ENCODE results near the gene CLEC1B.
"Not testable (repeated sequence)": the region's sequence is repeated elsewhere in the genome, so short reads cannot be mapped to it uniquely, and the experiment has no call there.

Gene CLEC1B

GRCh38 chr12:9974731-9975130 lies 24.2 kb downstream of the CLEC1B start:
- DNase-seq (ENCODE audit: low read depth, low spot score) = not testable (repeated sequence)

GRCh38 chr12:9973949-9974348 lies 25.0 kb downstream of the CLEC1B start:
- DNase-seq (ENCODE audit: low read depth, low spot score) = no peak

- DNase-seq (ENCODE audit: low read depth, low spot score) = no peak
Observed at GRCh38 chr12:9971181-9971580, 27.7 kb downstream of the CLEC1B start, which contains the start of gene CLEC12A. CLEC12A (plus strand) TSS chr12:9971409; CDS start chr12:9971597, 188 bp downstream.

GRCh38 chr12:9969673-9970072 lies 29.2 kb downstream of the CLEC1B start:
- no peak for DNase-seq (ENCODE audit: low read depth, low spot score)

- no peak for DNase-seq (ENCODE audit: low read depth, low spot score)
Observed at GRCh38 chr12:9961901-9962300, 37.0 kb downstream of the CLEC1B start.

GRCh38 chr12:9961106-9961505 lies 37.8 kb downstream of the CLEC1B start:
- peak; percentile 4 for DNase-seq (ENCODE audit: low read depth, low spot score)

- no peak for DNase-seq (ENCODE audit: low read depth, low spot score)
Observed at GRCh38 chr12:9960590-9960989, 38.3 kb downstream of the CLEC1B start.

- DNase-seq (ENCODE audit: low read depth, low spot score) = no peak
Observed at GRCh38 chr12:9957834-9958233, 41.1 kb downstream of the CLEC1B start.

GRCh38 chr12:9952954-9953729 lies 45.8 kb downstream of the CLEC1B start:
- DNase-seq (ENCODE audit: low read depth, low spot score) = not testable (repeated sequence)

GRCh38 chr12:9951026-9951675 lies 47.8 kb downstream of the CLEC1B start:
- DNase-seq (ENCODE audit: low read depth, low spot score) = no peak

GRCh38 chr12:9948606-9949296 lies 50.2 kb downstream of the CLEC1B start:
- no peak for DNase-seq (ENCODE audit: low read depth, low spot score)

- DNase-seq (ENCODE audit: low read depth, low spot score) = no peak
Observed at GRCh38 chr12:9947674-9948073, 51.2 kb downstream of the CLEC1B start.

- DNase-seq (ENCODE audit: low read depth, low spot score) = no peak
Observed at GRCh38 chr12:9944391-9944790, 54.5 kb downstream of the CLEC1B start.

GRCh38 chr12:9943240-9943639 lies 55.7 kb downstream of the CLEC1B start:
- peak; percentile 4 for DNase-seq (ENCODE audit: low read depth, low spot score)

Measured in astrocyte of the hippocampus (primary cell).